Endothelial cell of hepatic sinusoid (primary cell): Measurements from ENCODE around the gene ADIPOQ.
"Not testable (repeated sequence)": the region's sequence is repeated elsewhere in the genome, so short reads cannot be mapped to it uniquely, and the experiment has no call there.

Source experiments
- in situ Hi-C: cut with HindIII; loops from 2 replicates; pipeline ENCODE4 v1.10.0; 2017; ENCODE audit warnings: low sequenced_read_pairs

Gene ADIPOQ

GRCh38 chr3:186869253-186870100, 27.0 kb downstream of the ADIPOQ start:
- in situ Hi-C loops: no loop called here

GRCh38 chr3:186870421-186871201, 28.1 kb downstream of the ADIPOQ start:
- in situ Hi-C loops: no loop called here

GRCh38 chr3:186871403-186871924, 29.0 kb downstream of the ADIPOQ start:
- in situ Hi-C loops: no loop called here

- in situ Hi-C loops: not testable (repeated sequence)
These were observed 31.3 kb downstream of the ADIPOQ start for GRCh38 chr3:186873796-186874195.

- in situ Hi-C loops: not testable (repeated sequence)
These were observed 31.7 kb downstream of the ADIPOQ start for GRCh38 chr3:186874216-186874615.

- in situ Hi-C loops: not testable (repeated sequence)
These were observed 32.3 kb downstream of the ADIPOQ start for GRCh38 chr3:186874841-186875240.

- in situ Hi-C loops: no loop called here
These were observed 33.2 kb downstream of the ADIPOQ start for GRCh38 chr3:186875708-186876107.

- in situ Hi-C loops: no loop called here
These were observed 37.3 kb downstream of the ADIPOQ start for GRCh38 chr3:186879781-186880180.

GRCh38 chr3:186880406-186880805, 37.9 kb downstream of the ADIPOQ start:
- in situ Hi-C loops: no loop called here

GRCh38 chr3:186882150-186882524, 39.6 kb downstream of the ADIPOQ start:
- in situ Hi-C loops: no loop called here

- in situ Hi-C loops: no loop called here
These were observed 40.6 kb downstream of the ADIPOQ start for GRCh38 chr3:186882881-186883685.

- in situ Hi-C loops: no loop called here
These were observed 41.2 kb downstream of the ADIPOQ start for GRCh38 chr3:186883686-186884058.

- in situ Hi-C loops: not testable (repeated sequence)
These were observed 42.4 kb downstream of the ADIPOQ start for GRCh38 chr3:186884868-186885267.

GRCh38 chr3:186886202-186886981, 43.9 kb downstream of the ADIPOQ start:
- in situ Hi-C loops: no loop called here

GRCh38 chr3:186887507-186887938, 45.0 kb downstream of the ADIPOQ start:
- in situ Hi-C loops: not testable (repeated sequence)

- in situ Hi-C loops: no loop called here
These were observed 46.1 kb downstream of the ADIPOQ start for GRCh38 chr3:186888569-186888968.

GRCh38 chr3:186889698-186890097, 47.2 kb downstream of the ADIPOQ start:
- in situ Hi-C loops: not testable (repeated sequence)

GRCh38 chr3:186890911-186891310, 48.4 kb downstream of the ADIPOQ start:
- in situ Hi-C loops: no loop called here

- in situ Hi-C loops: not testable (repeated sequence)
These were observed 50.6 kb downstream of the ADIPOQ start for GRCh38 chr3:186893071-186893470.

GRCh38 chr3:186895406-186895805, 52.9 kb downstream of the ADIPOQ start:
- in situ Hi-C loops: no loop called here
